Activated CD8-positive, alpha-beta memory T cell treated with anti-CD3 and anti-CD28 coated beads for 24 hours (primary cell): ENCODE data around the gene PROCA1.
A peak's percentile ranks its signal among the peaks of the same experiment; 100 is the strongest.
"Not testable (repeated sequence)": the region's sequence is repeated elsewhere in the genome, so short reads cannot be mapped to it uniquely, and the experiment has no call there.

Source experiments
- DNase-seq: peaks from one replicate; pipeline ENCODE4 v3.0.0-alpha.2; 2020

The PROCA1 gene

GRCh38 chr17:28661635-28662526 lies 49.8 kb downstream of the PROCA1 start, which contains the start of the genes SDF2 and SUPT6H:
Gene SDF2, minus strand, starts transcription at chr17:28661906. Its CDS starts 30 bp downstream, at chr17:28661876.
Gene SUPT6H, plus strand, starts transcription at chr17:28662205. Its CDS starts 11,197 bp downstream, at chr17:28673402.
- DNase-seq, result peak; percentile 99

- not testable (repeated sequence) for DNase-seq
These were observed 52.2 kb downstream of the PROCA1 start for GRCh38 chr17:28659497-28659881.

- DNase-seq, result not testable (repeated sequence)
These were observed 52.8 kb downstream of the PROCA1 start for GRCh38 chr17:28658766-28659496.

- not testable (repeated sequence) for DNase-seq
These were observed 53.3 kb downstream of the PROCA1 start for GRCh38 chr17:28658342-28658741.

- DNase-seq, result no peak
These were observed 53.9 kb downstream of the PROCA1 start for GRCh38 chr17:28657756-28658155.

GRCh38 chr17:28655160-28655559 lies 56.5 kb downstream of the PROCA1 start:
- no peak for DNase-seq
